NCI-H1092 treated with DMSO at 0.1 percent for 48 hours (cell line): ENCODE results near the gene F12.
A peak's percentile ranks its signal among the peaks of the same experiment; 100 is the strongest.

Source experiments
- DNase-seq: peaks from one replicate; lab custom pipeline; 2025; lab: John Stamatoyannopoulos, UW

Gene F12

GRCh38 chr5:177412603-177413233 is 3.4 kb upstream of the F12 start:
- no peak for DNase-seq

GRCh38 chr5:177410575-177410974 is 1.2 kb upstream of the F12 start:
- DNase-seq: no peak

GRCh38 chr5:177405805-177406204 is 3.6 kb downstream of the F12 start:
- no peak for DNase-seq

GRCh38 chr5:177405312-177405711 is 4.1 kb downstream of the F12 start:
- no peak for DNase-seq

GRCh38 chr5:177404641-177405179 is 4.7 kb downstream of the F12 start:
- peak; percentile 49 for DNase-seq

- peak; percentile 52 for DNase-seq
Measured at GRCh38 chr5:177403792-177404640, 5.3 kb downstream of the F12 start.

GRCh38 chr5:177403102-177403791 is 6.1 kb downstream of the F12 start:
- peak; percentile 33 for DNase-seq

- peak; percentile 66 for DNase-seq
Measured at GRCh38 chr5:177402271-177403043, 6.9 kb downstream of the F12 start.

- DNase-seq: no peak
Measured at GRCh38 chr5:177399997-177400868, 9.1 kb downstream of the F12 start, which contains the start of gene PFN3. Gene PFN3 (minus strand): TSS chr5:177400661. CDS start chr5:177400576, 85 bp downstream.

GRCh38 chr5:177397875-177398390 is 11.4 kb downstream of the F12 start:
- DNase-seq: no peak

GRCh38 chr5:177396807-177397206 is 12.6 kb downstream of the F12 start:
- no peak for DNase-seq

GRCh38 chr5:177396078-177396477 is 13.3 kb downstream of the F12 start:
- DNase-seq: no peak

GRCh38 chr5:177393990-177394389 is 15.4 kb downstream of the F12 start:
- DNase-seq: no peak

- no peak for DNase-seq
Measured at GRCh38 chr5:177393206-177393765, 16.1 kb downstream of the F12 start.

- DNase-seq: no peak
Measured at GRCh38 chr5:177392765-177393164, 16.6 kb downstream of the F12 start.

GRCh38 chr5:177390363-177391300 is 18.7 kb downstream of the F12 start:
- peak; percentile 60 for DNase-seq

GRCh38 chr5:177389241-177390169 is 19.9 kb downstream of the F12 start:
- no peak for DNase-seq

- no peak for DNase-seq
Measured at GRCh38 chr5:177388521-177389052, 20.8 kb downstream of the F12 start.
